Measurements from ENCODE around the gene HAAO.

HAAO gene

GRCh38 chr2:42792087-42792582, 248 bp downstream of the HAAO start:
- no peak for DNase-seq

- DNase-seq: no peak
These were observed 777 bp downstream of the HAAO start for GRCh38 chr2:42791606-42792005.

GRCh38 chr2:42789751-42790150, 2.6 kb downstream of the HAAO start:
- DNase-seq: no peak

GRCh38 chr2:42788882-42789281, 3.5 kb downstream of the HAAO start:
- DNase-seq: no peak

- no peak for DNase-seq
These were observed 3.9 kb downstream of the HAAO start for GRCh38 chr2:42788478-42788793.

- DNase-seq: no peak
These were observed 4.5 kb downstream of the HAAO start for GRCh38 chr2:42787788-42788477.

- DNase-seq: no peak
These were observed 5.0 kb downstream of the HAAO start for GRCh38 chr2:42787424-42787787.

GRCh38 chr2:42786561-42787345, 5.6 kb downstream of the HAAO start:
- DNase-seq: no peak

- DNase-seq: no peak
These were observed 8.0 kb downstream of the HAAO start for GRCh38 chr2:42784204-42784880.

GRCh38 chr2:42783511-42783910, 8.9 kb downstream of the HAAO start:
- DNase-seq: no peak

GRCh38 chr2:42781181-42781580, 11.2 kb downstream of the HAAO start:
- no peak for DNase-seq

- no peak for DNase-seq
These were observed 14.2 kb downstream of the HAAO start for GRCh38 chr2:42777883-42778805.

GRCh38 chr2:42775810-42776209, 16.6 kb downstream of the HAAO start:
- no peak for DNase-seq

- DNase-seq: no peak
These were observed 17.2 kb downstream of the HAAO start for GRCh38 chr2:42775186-42775585.

- no peak for DNase-seq
These were observed 20.7 kb downstream of the HAAO start for GRCh38 chr2:42771546-42772153.

- DNase-seq: peak; percentile 17
These were observed 21.9 kb downstream of the HAAO start for GRCh38 chr2:42770288-42771131.

- DNase-seq: no peak
These were observed 22.6 kb downstream of the HAAO start for GRCh38 chr2:42769583-42770287.

GRCh38 chr2:42768706-42769256, 23.6 kb downstream of the HAAO start:
- no peak for DNase-seq

GRCh38 chr2:42767899-42768705, 24.3 kb downstream of the HAAO start:
- no peak for DNase-seq

All from midbrain (tissue), 1 donor.